NCI-H2107 treated with DMSO at 0.1 percent for 48 hours (cell line): Measurements from ENCODE around the gene OR13C5.
"Not testable (repeated sequence)": the region's sequence is repeated elsewhere in the genome, so short reads cannot be mapped to it uniquely, and the experiment has no call there.

Source experiments
- DNase-seq: peaks from one replicate; lab custom pipeline; 2025; ENCODE audit not compliant: unreplicated experiment; lab: John Stamatoyannopoulos, UW

Gene OR13C5, protein sequence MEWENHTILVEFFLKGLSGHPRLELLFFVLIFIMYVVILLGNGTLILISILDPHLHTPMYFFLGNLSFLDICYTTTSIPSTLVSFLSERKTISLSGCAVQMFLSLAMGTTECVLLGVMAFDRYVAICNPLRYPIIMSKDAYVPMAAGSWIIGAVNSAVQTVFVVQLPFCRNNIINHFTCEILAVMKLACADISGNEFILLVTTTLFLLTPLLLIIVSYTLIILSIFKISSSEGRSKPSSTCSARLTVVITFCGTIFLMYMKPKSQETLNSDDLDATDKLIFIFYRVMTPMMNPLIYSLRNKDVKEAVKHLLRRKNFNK

DNA sequence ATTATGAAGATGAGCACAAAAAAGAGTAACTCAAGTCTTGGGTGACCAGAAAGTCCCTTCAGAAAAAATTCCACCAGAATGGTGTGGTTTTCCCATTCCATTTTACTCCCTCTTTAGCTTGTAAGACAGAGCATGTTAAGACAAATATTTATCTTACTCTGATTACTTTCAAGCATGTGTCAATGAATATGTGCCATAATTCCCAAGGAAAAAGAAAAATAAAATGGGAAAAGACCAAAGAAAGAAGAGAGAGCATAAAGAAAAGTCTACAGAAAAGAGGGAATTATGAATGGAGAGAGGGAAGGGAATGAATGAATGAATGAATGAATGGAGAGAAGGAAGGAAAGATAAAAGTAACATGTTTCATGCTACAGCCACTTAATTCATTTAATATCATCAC is at the start of gene OR13C5:
TSS of gene OR13C5 (minus strand) at position 101 of the 400 bp plus-strand sequence. CDS start at position 101, 0 bp downstream.
- not testable (repeated sequence) for DNase-seq

DNA sequence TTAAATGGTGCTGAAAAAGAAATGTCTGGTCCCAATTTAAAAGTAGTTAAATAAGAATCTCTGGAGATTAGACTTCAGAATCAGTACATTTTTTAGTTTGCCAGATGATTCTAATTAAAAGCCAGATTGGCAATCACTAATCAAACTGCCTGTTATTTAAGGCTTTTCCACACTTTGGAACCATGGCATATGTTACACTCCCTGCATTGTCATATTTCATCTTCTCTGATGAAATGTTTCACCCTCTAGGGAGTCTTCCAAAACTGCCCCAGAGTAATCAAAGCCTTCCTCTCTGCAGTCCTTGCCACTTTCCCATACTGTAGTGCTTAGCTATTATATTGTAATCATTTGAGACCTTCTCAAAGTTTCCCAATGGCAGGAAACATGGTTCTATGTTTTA is 36.2 kb upstream of the OR13C5 start:
- no peak for DNase-seq

GRCh38 chr9:104633976-104634520 is 34.8 kb upstream of the OR13C5 start:
- no peak for DNase-seq

DNA sequence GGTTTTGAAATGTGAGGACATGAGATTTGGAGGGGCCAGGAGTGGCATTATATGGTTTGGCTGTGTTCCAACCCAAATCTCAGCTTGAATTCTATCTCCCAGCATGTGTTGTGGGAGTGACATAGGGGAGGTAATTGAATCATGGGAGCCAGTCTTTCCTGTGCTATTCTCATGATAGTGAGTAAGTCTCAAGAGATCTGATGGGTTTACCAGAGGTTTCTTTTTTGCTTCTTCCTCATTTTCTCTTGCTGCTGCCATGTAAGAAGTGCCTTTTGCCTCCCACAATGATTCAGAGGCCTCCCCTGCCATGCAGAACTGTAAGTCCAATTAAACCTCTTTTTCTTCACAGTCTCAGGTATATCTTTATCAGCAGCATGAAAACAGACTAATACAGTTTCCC is 26.8 kb upstream of the OR13C5 start:
- not testable (repeated sequence) for DNase-seq

DNA sequence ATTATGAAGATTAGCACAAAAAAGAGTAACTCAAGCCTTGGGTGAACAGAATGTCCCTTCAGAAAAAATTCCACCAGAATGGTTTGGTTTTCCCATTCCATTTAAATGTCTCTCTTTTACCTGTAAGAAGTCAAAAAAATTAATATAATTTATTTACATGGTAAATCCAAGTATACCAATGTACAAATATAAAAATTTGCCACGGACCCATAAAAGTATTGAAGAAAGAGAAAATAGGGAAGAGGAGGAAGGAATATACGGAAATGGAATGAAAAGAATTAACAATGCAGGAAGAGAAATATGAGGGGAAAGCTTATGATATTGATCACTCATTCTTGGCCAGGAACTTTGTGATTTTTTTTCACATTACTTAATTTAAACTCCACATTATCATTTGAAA is 18.9 kb upstream of the OR13C5 start, which contains the start of gene OR13C9:
TSS of gene OR13C9 (minus strand) at position 101 of the 400 bp plus-strand sequence. CDS start at position 101, 0 bp downstream.
- no peak for DNase-seq

- no peak for DNase-seq
Measured at GRCh38 chr9:104617418-104617817, 18.2 kb upstream of the OR13C5 start.

DNA sequence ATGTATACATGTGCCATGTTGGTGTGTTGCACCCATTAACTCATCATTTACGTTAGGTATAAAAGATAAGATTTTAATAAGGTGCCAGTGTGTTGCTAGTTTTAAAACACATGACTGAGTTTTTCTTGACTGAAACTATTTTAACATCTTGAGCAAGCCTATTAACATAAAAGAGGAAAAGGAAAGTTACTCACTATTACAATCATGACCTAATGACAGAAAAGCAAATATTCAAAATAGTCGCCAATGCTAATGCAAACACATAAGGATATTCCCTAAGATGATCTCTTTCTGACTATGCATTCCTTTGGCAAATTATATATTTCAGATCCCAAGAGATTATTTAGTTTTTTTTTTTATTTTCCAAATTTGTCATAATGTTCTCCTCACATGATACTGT is 12.0 kb upstream of the OR13C5 start:
- no peak for DNase-seq

- no peak for DNase-seq
Measured at GRCh38 chr9:104608336-104608735, 9.1 kb upstream of the OR13C5 start.

DNA sequence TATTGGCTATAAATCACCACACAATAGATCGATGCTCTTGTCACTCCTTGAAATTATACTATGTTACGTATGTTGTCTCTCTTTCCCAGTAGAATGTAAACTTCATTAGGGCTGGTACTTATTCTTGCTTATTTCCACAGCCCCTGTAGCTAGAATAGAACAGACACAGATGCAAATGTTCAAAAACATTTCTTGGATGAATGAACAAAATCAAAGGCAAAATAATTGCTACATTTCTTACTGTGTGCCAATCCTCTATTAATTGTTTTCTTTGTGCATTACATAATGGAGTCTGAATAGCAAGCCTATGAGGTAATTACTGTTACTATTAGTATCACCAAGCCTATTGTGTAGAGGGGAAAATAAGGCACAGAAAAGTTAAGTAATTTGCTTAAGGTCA is 6.9 kb upstream of the OR13C5 start:
- no peak for DNase-seq

DNA sequence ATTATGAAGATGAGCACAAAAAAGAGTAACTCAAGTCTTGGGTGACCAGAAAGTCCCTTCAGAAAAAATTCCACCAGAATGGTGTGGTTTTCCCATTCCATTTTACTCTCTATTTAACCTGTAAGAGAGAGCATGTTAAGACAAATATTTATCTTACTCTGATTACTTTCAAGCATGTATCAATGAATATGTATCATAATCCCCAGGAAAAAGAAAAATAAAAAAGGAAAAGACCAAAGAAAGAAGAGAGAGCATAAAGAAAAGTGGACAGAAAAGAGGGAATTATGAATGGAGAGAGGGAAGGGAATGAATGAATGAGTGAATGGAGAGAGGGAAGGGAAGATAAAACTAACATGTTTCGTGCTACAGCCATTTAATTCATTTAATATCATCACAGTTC is 6.3 kb upstream of the OR13C5 start, which contains the start of gene OR13C2:
TSS of gene OR13C2 (minus strand) at position 101 of the 400 bp plus-strand sequence. CDS start at position 101, 0 bp downstream.
- DNase-seq = not testable (repeated sequence)

DNA sequence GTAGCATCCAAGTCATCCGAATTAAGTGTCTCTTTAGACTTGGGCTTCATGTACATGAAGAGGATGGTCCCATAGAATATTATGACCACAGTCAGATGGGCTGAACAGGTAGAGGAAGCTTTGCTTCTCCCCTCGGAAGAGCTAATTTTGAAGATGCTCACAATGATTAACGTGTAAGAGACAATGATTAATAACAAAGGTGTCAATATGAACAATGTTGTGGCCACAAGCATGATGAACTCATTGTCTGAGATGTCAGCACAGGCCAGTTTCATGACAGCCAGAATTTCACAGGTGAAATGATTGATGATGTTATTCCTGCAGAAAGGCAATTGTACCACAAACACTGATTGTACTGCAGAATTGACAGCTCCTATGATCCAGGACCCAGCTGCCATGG is 5.6 kb upstream of the OR13C5 start:
- no peak for DNase-seq

DNA sequence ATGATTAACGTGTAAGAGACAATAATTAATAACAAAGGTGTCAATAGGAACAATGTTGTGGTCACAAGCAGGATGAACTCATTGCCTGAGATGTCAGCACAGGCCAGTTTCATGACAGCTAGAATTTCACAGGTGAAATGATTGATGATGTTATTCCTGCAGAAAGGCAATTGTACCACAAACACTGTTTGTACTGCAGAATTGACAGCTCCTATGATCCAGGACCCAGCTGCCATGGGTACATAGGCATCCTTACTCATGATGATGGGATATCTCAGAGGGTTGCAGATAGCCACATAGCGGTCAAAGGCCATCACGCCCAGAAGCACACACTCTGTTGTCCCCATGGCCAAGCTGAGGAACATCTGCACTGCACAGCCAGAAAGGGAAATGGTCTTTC is 464 bp downstream of the OR13C5 start:
- not testable (repeated sequence) for DNase-seq

DNA sequence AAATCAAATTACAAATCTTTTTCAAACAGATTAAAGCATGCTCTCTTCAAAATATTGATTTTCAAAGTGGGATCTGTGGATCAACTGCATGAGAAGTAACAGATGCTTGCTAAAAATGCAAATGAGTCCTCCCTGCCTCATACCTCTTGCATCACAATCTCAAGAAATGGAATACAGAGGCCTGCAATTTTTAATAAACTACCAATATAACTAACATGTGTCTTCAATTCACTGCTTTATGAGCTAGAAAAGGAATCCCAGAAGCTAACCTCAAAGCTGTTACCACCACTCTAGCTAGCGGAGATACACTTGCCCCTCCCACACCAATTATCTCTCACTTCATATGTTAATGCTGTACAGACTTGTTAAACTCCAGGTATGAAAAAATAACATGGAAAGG is 9.6 kb downstream of the OR13C5 start:
- DNase-seq = no peak

- DNase-seq = no peak
Measured at GRCh38 chr9:104586496-104587180, 12.6 kb downstream of the OR13C5 start.

GRCh38 chr9:104580562-104580961 is 18.7 kb downstream of the OR13C5 start:
- no peak for DNase-seq

DNA sequence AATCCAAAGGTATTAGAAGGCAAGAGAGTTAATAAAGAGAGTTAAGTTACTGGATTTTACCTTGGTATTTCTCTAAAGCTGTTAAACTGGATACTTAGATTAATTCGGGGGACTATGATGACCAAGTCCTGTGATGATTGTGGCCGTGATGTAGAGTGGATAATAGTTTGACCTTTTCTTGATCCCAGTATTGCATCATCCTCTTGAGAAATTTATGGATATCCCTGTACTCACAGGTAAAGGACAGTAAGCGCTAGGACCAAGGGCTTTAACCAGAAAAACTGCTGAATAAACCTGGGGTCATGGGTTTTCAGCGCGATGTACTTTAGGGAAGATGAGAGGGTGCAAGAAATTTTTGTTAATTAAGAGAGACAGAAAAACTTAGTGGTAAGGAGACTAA is 21.9 kb downstream of the OR13C5 start:
- DNase-seq = no peak

GRCh38 chr9:104575456-104575855 is 23.8 kb downstream of the OR13C5 start:
- DNase-seq = no peak

DNA sequence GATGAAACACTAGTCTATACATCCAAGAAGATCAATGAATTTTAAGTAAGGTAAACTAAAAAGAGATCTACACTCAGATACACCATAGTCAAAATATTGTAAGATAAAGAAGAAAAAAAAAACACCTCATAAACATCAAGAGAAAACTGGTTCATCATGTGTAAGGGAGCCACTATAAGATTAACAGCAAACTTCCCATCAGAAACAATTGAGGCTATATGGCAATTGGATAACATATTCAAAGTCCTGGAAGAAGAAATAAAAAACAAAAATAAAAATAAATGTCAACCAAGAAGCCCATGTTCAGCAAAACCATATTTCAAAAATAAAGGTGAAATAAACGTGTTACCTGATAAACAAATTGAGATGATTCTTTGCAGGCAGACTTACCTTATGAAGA is 26.6 kb downstream of the OR13C5 start:
- DNase-seq = no peak

DNA sequence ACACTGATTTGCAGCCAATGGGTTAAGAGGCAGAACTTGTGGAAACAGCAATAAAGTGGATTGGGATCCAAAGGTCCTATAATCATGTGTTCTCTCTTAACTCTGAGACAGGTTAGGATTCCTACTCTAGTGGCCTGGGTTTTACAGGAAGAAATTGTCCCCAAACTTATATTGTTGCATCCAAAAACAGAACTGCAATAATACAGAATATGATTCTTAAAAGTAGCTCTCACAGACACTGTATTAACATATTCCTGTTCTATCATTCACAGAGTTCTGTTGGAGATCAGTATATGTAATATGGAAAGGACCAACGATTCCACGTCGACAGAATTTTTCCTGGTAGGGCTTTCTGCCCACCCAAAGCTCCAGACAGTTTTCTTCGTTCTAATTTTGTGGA is 30.3 kb downstream of the OR13C5 start, which contains the start of gene OR13C8:
TSS of gene OR13C8 (plus strand) at position 301 of the 400 bp plus-strand sequence. CDS start at position 301, 0 bp downstream.
- no peak for DNase-seq

GRCh38 chr9:104564358-104564757 is 34.9 kb downstream of the OR13C5 start:
- DNase-seq = no peak

DNA sequence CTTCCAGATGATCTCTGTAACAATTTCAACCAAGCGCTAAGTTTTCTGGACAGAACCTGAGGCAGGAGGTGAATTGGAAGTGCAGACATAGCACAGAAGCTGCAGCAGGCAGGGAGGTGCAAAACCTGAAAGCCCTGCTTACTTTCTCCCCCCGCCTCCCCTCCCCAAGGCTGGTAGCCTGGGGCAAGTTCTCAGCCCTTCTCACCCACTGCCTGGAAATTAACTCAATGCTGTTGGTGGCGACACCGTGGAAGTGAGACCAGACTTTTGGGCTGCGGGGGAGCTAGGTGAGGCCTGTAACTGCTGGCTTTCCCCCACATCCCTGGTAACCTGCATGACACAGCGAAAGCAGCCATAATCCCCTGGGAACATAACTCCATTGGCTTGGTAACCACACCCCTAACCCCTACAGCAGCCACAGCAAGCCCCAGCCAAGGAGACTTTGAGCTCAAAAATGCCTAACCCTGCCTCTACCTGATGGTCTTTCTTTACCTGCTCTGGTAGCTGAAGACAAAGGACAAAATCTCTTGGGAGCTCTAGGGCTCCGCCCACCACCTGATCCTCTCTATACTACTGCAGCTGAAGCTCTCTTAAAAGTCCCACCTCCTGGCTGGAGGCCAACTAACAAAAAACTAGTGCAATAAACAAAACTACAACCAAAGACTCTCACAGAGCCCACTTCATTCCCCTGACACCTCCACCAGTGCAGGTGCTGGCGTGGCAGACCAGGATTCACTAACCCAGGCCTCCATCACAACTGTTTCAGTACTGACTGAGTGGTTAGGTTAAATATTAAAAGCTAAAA is 42.2 kb downstream of the OR13C5 start:
- DNase-seq = peak; percentile 14
